Psoas muscle (tissue), 8 donors: ENCODE results near the gene C11orf87. TPM values are rescaled to one million over a fixed set of nuclear protein-coding genes. Genes with fewer than 3 reads are reported as not detected.
A peak's percentile ranks its signal among the peaks of the same experiment; 100 is the strongest.

Experiments used
- ATAC-seq, 4 donors: fragments of 200-7000 bp; cut with Tn5 transposase; one replicate each; pipeline ENCODE4 v1.9.1; 2020; ENCODE audit warnings: moderate library complexity in 3 of 4, mild to moderate bottlenecking in 2 of 4
- DNase-seq, 2 donors: peaks; one replicate each; pipeline ENCODE4 v3.0.0-alpha.2; 2020
- H3K27ac ChIP-seq: fragments of 200-600 bp; one replicate; pipeline ENCODE4 v1.8.0; 2022
- H3K27me3 ChIP-seq, 3 donors: fragments of 200-600 bp in 1 of 3; one replicate each; pipeline versions ENCODE4 v1.6.1 to v1.8.0; 2013 to 2022; ENCODE audit warnings: low read length in 2 of 3, mild to moderate bottlenecking in 2 of 3, moderate library complexity in 1 of 3; ENCODE audit not compliant: insufficient read depth in 3 of 3
- H3K36me3 ChIP-seq, 2 donors: fragments of 200-600 bp in 1 of 2; one replicate each; pipeline versions ENCODE4 v1.6.1 to v1.8.0; 2013 to 2022; ENCODE audit warnings: low read depth in 1 of 2, mild to moderate bottlenecking in 1 of 2, moderate library complexity in 1 of 2; ENCODE audit not compliant: insufficient read depth in 1 of 2
- H3K4me1 ChIP-seq: fragments of 200-600 bp; one replicate; pipeline ENCODE4 v1.8.0; 2022
- H3K4me3 ChIP-seq: fragments of 200-600 bp; one replicate; pipeline ENCODE4 v1.8.0; 2022; ENCODE audit warnings: mild to moderate bottlenecking
- H3K9me3 ChIP-seq: fragments of 200-600 bp; one replicate; pipeline ENCODE4 v1.8.0; 2022
- WGBS, 3 donors: extraction: QIAGEN DNeasy Blood & Tissue Kit; methylation state at CpG; one replicate each; pipeline versions ENCODE4 v1.1.6 to v1.1.7; 2013; 5-methylcytosine and 5-hydroxymethylcytosine counted together
- intact Hi-C, 2 donors: fragments of 100-400 bp; cut with DNase I; formaldehyde crosslinking; loops; one replicate each; pipeline versions ENCODE4 v1.11.0 to v1.14.2; 2022
- long read RNA-seq, 2 donors: library from polyadenylated mRNA; unstranded; transcript quantifications; one replicate each; pipeline ENCODE4 v2.0.0, GENCODE V29; 2021
- polyA plus RNA-seq, 3 donors: library from polyadenylated mRNA; stranded (reverse); fragments of 200-250 nt; gene quantifications; one replicate each; pipeline ENCODE4 v1.2.3, GENCODE V29; 2013
- total RNA-seq, 4 donors: library from RNA; stranded (reverse); fragmentation: NEBNext Ultra II Directional in 2 of 4; extraction: Animal tissue kit (Norgen Biotek cat#: 25700) in 2 of 4; gene quantifications; one replicate each; pipeline versions ENCODE4 v1.2.1 to v1.2.4, GENCODE V29; 2021 to 2023
- TF ChIP-seq, protein P1 (sequence below): fragments of 200-600 bp; IDR thresholded peaks from one replicate; pipeline ENCODE4 v1.8.0; 2022; ENCODE audit warnings: antibody characterized with exemption
- donor health status: healthy with polysubstance abuse.
- donor health status: DM: no; HTN: no; CAD: no; lungs with moderate emphysema.
- donor health status: Bipolar disorder and iron deficiency.
- donor health status: healthy.
- donor health status: DM: yes; HTN: yes; CAD: no.
- donor health status: DM: no; HTN: no; CAD: no.
- donor health status: DM: no; HTN: no; CAD: no.
- donor health status: DM: yes; HTN: yes; CAD: no.

The C11orf87 gene
- not detected for total RNA-seq
- polyA plus RNA-seq, result under 1 TPM in 1 of 3 donors, not detected in 2; 0.01 TPM
- long read RNA-seq, donor 1, result 0 reads
- long read RNA-seq, donor 2, result 0 reads

DNA sequence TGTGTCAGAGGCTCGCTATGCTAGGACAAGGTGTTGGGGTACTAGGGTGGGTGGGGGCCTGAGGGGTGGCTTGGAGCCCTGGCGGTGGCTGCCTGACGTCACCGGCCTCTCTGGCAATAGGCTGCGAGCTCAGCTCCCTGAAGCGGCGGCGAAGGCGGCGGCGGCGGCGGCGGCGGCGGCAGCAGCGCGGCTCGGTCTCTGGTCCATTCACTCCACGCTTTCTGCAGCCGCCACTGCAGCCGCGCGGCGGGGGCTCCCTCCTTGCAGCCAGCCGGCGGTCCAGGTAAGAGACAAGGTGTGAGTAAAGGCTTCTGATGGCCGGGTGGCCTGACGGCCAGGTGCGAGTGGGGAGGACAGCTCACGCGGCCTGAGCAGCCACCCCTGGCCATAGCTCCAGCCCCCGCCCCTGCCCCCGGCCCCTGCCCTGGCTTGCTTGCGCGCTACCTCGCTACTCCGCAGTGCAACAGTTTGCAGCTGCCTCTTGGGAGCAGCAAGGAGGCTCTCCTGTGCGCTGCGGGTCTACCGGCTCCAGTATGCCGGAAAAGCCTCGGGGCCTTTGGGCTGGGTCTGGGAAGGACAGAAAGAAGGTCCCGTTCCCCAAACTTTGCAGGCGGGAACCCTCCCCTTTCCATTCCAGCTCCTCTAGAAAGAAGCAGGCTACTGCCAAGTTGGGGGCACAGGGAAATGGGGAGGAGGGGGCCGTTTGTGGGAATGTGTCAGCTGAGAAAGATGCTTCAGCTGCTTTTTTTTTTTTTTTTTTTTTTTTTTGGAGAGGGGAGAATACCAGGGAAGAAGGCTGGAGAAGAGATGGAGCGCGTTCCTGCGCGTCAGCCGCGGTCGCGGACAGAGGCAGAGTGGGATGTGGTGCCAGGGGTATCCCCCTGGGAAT is at the start of gene C11orf87:
Gene C11orf87 (plus strand): TSS at position 210 of the 889 bp plus-strand sequence. CDS start 1,444 bp downstream, outside the sequence.
- H3K27me3 ChIP-seq, result peaks cover 0 to 59% (median 16%) of the 10 kb centered on the region in 3 donors
- no peak for ATAC-seq

DNA sequence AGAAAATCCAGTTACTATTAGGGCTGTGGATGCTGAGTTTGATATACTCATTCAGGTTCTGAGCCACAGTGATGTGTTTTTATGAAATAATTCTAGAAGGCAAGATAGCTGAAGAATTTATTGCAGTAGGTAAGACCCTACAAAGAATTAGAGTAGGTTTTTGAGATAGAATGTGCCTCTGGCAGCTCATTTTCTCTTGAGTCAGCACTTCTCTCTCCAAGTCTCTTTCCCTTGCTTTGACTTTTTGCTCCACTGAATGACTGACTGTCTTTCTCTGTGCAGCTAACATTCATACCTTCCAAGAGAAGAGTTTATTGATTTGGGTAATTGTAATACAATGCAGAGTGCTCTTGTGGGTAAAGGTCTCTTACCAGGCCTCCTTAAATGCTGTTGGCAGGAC is 48.0 kb upstream of the C11orf87 start:
- intact Hi-C loops, result no loop called here
- no peak overlapping the region for H3K27ac ChIP-seq
- H3K27me3 ChIP-seq, result no peaks in the 10 kb centered on the region
- no peaks in the 10 kb centered on the region for H3K9me3 ChIP-seq
- ATAC-seq, result no peak
- no peaks in the 10 kb centered on the region for H3K36me3 ChIP-seq
- no peak overlapping the region for H3K4me3 ChIP-seq
- TF ChIP-seq, protein P1, sequence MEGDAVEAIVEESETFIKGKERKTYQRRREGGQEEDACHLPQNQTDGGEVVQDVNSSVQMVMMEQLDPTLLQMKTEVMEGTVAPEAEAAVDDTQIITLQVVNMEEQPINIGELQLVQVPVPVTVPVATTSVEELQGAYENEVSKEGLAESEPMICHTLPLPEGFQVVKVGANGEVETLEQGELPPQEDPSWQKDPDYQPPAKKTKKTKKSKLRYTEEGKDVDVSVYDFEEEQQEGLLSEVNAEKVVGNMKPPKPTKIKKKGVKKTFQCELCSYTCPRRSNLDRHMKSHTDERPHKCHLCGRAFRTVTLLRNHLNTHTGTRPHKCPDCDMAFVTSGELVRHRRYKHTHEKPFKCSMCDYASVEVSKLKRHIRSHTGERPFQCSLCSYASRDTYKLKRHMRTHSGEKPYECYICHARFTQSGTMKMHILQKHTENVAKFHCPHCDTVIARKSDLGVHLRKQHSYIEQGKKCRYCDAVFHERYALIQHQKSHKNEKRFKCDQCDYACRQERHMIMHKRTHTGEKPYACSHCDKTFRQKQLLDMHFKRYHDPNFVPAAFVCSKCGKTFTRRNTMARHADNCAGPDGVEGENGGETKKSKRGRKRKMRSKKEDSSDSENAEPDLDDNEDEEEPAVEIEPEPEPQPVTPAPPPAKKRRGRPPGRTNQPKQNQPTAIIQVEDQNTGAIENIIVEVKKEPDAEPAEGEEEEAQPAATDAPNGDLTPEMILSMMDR, result no peak
- H3K4me1 ChIP-seq, result no peaks in the 10 kb centered on the region
- DNase-seq, result no peak

More for the DNA sequence above, at the start of gene C11orf87:
- no peak within 1 kb of the TSS for H3K27ac ChIP-seq
- DNase-seq, result no peak
- H3K9me3 ChIP-seq, result no peaks in the 10 kb centered on the region
- intact Hi-C loops, result no loop called here
- H3K36me3 ChIP-seq, result no peaks in the 10 kb centered on the region
- TF ChIP-seq, protein P1, result no peak
- peaks cover 4% of the 10 kb centered on the region for H3K4me1 ChIP-seq
- WGBS, 3 donors, result 1 to 3% (median 1%) methylated on average over 34 to 54 of the region's 54 CpGs
- peak within 1 kb of the TSS; percentile 51 for H3K4me3 ChIP-seq

DNA sequence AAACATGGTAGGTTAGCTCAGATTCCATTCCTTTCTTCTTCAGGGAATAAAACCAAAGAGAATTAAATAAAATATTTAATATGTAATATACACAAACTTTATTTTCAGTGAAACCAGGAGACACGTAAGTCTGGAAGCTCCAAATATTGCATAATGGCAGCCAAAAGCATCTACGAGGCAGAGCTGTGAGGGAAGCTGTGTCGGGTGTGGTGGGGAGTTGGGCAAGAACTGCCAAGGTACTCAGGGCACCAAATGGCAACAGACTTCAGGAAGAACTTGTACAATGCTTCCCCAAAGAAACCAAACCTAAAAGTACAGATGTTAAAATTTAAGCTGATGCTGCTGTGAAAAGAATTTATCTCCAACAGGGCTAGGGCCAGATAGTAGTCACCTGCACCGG is 47.5 kb upstream of the C11orf87 start:
- WGBS, 3 donors, result 83 to 94% (median 92%) methylated on average over 4 of the region's 4 CpGs
- intact Hi-C loops, result no loop called here
- no peaks in the 10 kb centered on the region for H3K36me3 ChIP-seq
- H3K9me3 ChIP-seq, result no peaks in the 10 kb centered on the region
- DNase-seq (no peak), ATAC-seq (no peak)
- H3K4me3 ChIP-seq, result no peak overlapping the region
- no peak overlapping the region for H3K27ac ChIP-seq
- TF ChIP-seq, protein P1, result no peak
- no peaks in the 10 kb centered on the region for H3K4me1 ChIP-seq
- H3K27me3 ChIP-seq, result no peaks in the 10 kb centered on the region

DNA sequence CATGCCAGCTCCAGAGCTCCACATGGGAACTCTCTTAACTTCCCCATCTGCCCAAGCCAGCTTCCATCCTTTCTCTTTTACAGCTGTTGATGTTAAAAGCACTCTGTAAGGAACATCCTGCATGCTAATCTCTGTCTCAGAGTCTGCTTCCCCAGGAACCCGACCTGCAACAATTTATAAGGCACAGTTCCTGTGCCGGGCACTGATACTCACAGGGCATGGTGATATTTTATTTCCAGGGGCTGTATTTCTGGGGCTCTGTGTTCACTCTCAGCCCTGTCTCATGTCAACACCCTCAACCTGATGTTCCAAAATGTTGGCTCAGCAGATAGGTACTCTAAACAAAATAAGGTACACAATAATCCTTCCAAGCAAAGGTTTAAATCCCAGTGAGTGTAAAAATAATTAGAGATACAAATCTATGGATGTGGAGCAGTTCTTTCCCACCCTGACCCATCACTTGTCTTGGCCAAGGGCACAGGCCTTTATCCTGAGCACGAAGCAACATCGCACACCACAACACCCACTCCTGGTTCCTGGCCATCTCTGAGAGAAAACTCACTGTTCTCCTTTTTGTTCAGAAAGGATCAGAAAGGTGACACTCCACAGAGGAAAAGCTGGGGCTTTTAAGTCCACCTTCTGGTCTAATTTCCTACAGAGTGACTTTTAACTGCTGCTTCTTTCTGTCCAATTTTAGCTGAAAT is 44.8 kb upstream of the C11orf87 start:
- WGBS, 3 donors, result 38 to 67% (median 51%) methylated on average over 4 of the region's 4 CpGs
- H3K36me3 ChIP-seq, result no peaks in the 10 kb centered on the region
- no peak for ATAC-seq
- intact Hi-C loops, result no loop called here
- no peak overlapping the region for H3K27ac ChIP-seq
- DNase-seq, result no peak
- TF ChIP-seq, protein P1, result no peak
- H3K27me3 ChIP-seq, result no peaks in the 10 kb centered on the region
- H3K4me1 ChIP-seq, result no peaks in the 10 kb centered on the region
- no peaks in the 10 kb centered on the region for H3K9me3 ChIP-seq
- no peak overlapping the region for H3K4me3 ChIP-seq
